DOHH2 (cell line): Measurements from ENCODE around the gene ACLY.

Source experiments
- EZH2phosphoT487 ChIP-seq: fragments of 200-600 bp; sonication (generic); IDR thresholded peaks from 2 replicates; pipeline ENCODE4 v1.6.1; 2017; ENCODE audit warnings: borderline replicate concordance, mild to moderate bottlenecking, antibody characterized with exemption, low read length, moderate library complexity, mixed read lengths
- TF ChIP-seq, protein P1 (sequence below): fragments of 200-600 bp; sonication (generic); IDR thresholded peaks from one replicate; pipeline ENCODE4 v1.5.1; 2014; ENCODE audit warnings: antibody characterized with exemption, mild to moderate bottlenecking, low read depth, low read length; ENCODE audit not compliant: poor library complexity, severe bottlenecking

DNA sequence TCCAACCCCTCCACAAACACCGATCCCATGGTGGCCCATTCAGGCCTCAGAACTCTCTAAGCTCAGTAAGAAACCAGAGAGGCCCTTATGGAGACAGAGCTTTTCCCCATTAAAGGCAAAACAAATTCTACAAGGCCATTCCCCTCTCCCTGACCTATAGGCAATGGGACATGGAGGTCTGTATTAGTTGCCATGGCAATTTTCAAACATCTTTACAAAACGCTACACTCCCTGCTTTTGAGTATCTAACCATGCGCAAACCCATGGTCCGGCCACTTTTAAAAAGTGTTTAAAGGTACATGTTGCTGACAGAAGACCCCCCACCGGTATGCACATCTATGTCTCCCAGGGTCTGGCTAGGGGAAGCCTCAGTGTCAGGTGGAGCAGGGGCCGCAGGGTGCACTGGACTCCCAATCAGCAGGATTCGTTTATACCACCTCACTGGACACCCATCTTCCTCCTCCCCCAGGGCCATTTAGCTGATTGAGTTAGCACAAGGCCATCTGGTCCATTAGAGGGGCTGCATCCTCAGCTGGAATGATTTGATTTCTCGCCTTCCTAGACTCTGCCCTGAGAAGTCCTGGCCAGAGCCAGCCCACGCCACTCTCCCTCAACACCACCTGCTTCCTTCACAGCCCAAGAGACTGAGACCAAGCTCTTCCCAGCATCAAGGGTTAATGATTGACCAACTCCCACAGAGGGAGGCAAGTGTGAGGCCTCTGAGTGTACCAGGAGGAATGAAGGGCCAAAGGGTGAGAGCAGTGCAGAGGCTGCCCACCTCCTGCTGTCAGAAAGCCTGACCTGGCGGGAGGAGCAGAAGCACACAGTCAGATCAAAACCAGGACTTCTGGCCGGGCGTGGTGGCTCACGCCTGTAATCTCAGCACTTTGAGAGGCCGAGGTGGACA is 10.9 kb downstream of the ACLY start:
- TF ChIP-seq, protein P1, sequence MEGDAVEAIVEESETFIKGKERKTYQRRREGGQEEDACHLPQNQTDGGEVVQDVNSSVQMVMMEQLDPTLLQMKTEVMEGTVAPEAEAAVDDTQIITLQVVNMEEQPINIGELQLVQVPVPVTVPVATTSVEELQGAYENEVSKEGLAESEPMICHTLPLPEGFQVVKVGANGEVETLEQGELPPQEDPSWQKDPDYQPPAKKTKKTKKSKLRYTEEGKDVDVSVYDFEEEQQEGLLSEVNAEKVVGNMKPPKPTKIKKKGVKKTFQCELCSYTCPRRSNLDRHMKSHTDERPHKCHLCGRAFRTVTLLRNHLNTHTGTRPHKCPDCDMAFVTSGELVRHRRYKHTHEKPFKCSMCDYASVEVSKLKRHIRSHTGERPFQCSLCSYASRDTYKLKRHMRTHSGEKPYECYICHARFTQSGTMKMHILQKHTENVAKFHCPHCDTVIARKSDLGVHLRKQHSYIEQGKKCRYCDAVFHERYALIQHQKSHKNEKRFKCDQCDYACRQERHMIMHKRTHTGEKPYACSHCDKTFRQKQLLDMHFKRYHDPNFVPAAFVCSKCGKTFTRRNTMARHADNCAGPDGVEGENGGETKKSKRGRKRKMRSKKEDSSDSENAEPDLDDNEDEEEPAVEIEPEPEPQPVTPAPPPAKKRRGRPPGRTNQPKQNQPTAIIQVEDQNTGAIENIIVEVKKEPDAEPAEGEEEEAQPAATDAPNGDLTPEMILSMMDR, result no peak
- no peak for TF ChIP-seq EZH2phosphoT487
